ENCODE results near the gene URB2. TPM values are rescaled to one million over a fixed set of nuclear protein-coding genes. Genes with fewer than 3 reads are reported as not detected.

Gene URB2
- total RNA-seq, 1 donor from 2014 or later = 9.7 TPM

DNA sequence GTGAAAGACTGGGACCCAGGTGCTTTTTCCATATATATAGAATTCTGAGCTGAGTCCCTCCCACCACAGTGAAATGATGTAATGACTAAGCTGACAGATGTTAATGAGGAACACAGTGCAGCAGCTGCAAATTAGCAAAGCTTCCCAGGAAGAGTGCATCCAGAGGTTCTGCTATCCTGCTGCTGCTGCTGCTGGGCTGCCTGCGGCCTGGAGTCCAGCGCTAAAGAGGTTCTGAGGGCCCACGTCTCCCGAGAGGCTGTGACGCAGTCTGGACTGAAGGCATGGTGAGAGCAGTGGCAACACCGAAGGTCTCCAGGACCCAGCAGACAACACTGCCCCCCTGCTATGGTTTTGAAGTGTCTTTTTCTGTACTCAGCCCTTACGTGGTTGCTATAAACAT, 63.9 kb downstream of the URB2 start:
- no peaks in the 10 kb centered on the region for H3K79me2 ChIP-seq (ENCODE audit: insufficient read depth, low read length)
- Mint-ChIP-seq H3K36me3 (ENCODE audit: low read depth, unreplicated experiment) (peaks cover 6% of the 10 kb centered on the region), H3K4me1 (ENCODE audit: low read depth, unreplicated experiment) (peaks cover 33% of the 10 kb centered on the region), H3K27ac (ENCODE audit: unreplicated experiment) (no peak overlapping the region), H3K9me3 (ENCODE audit: unreplicated experiment) (peaks cover 19% of the 10 kb centered on the region), H3K27me3 (ENCODE audit: low read depth, unreplicated experiment) (no peaks in the 10 kb centered on the region), H3K4me3 (ENCODE audit: unreplicated experiment) (no peak overlapping the region)
- H3K27me3 ChIP-seq (ENCODE audit: insufficient read depth, low read length) = no peaks in the 10 kb centered on the region
- H3K36me3 ChIP-seq (ENCODE audit: insufficient read depth, low read length) = no peaks in the 10 kb centered on the region
- FAIRE-seq = no peak
- no peak overlapping the region for H3K27ac ChIP-seq (ENCODE audit: low read depth, low read length)
- no peak overlapping the region for H3K4me2 ChIP-seq (ENCODE audit: low read length)
- no peak for DNase-seq (ENCODE audit: low read depth)
- H3K9ac ChIP-seq (ENCODE audit: low read length) = no peak overlapping the region
- H2AFZ ChIP-seq (ENCODE audit: low read depth, low read length) = no peak overlapping the region
- H3K4me3 ChIP-seq (ENCODE audit: insufficient read depth, low read depth, low read length) = no peak overlapping the region
- no peaks in the 10 kb centered on the region for H3K9me3 ChIP-seq (ENCODE audit: insufficient read depth, low read depth, low read length)
- H4K20me1 ChIP-seq (ENCODE audit: insufficient read depth, low read length) = no peaks in the 10 kb centered on the region
- TF ChIP-seq, protein P1, sequence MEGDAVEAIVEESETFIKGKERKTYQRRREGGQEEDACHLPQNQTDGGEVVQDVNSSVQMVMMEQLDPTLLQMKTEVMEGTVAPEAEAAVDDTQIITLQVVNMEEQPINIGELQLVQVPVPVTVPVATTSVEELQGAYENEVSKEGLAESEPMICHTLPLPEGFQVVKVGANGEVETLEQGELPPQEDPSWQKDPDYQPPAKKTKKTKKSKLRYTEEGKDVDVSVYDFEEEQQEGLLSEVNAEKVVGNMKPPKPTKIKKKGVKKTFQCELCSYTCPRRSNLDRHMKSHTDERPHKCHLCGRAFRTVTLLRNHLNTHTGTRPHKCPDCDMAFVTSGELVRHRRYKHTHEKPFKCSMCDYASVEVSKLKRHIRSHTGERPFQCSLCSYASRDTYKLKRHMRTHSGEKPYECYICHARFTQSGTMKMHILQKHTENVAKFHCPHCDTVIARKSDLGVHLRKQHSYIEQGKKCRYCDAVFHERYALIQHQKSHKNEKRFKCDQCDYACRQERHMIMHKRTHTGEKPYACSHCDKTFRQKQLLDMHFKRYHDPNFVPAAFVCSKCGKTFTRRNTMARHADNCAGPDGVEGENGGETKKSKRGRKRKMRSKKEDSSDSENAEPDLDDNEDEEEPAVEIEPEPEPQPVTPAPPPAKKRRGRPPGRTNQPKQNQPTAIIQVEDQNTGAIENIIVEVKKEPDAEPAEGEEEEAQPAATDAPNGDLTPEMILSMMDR (IDR thresholded peaks at IDR 0.05; ENCODE audit: insufficient read depth, low read depth, low read length) = no peak
- H3K4me1 ChIP-seq (ENCODE audit: insufficient read depth, low read length) = peaks cover 17% of the 10 kb centered on the region

DNA sequence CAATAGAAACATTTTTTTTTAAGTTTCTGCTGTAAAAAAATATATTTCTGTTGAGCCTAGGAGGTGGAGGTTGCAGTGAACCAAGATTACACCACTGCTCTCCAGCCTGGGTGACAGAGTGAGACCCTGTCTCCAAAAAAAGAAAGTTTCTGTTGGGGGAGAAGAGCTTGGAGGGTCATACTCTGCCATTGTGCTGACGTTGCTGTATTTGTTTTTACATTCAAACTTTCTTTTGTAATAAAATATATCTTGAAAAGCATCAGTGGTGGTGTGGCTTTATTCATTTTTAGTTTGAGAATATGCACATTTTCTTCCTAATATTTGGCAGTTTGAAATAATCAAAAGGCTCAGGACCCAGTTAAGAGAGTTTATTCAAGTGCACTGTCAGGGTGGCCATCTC, 64.6 kb downstream of the URB2 start:
- H3K4me2 ChIP-seq (ENCODE audit: low read length) = no peak overlapping the region
- H3K4me1 ChIP-seq (ENCODE audit: insufficient read depth, low read length) = peaks cover 17% of the 10 kb centered on the region
- no peaks in the 10 kb centered on the region for H4K20me1 ChIP-seq (ENCODE audit: insufficient read depth, low read length)
- H3K27ac ChIP-seq (ENCODE audit: low read depth, low read length) = no peak overlapping the region
- DNase-seq (ENCODE audit: low read depth) = no peak
- H3K9ac ChIP-seq (ENCODE audit: low read length) = no peak overlapping the region
- Mint-ChIP-seq H3K4me3 (ENCODE audit: unreplicated experiment) (no peak overlapping the region), H3K27ac (ENCODE audit: unreplicated experiment) (no peak overlapping the region), H3K4me1 (ENCODE audit: low read depth, unreplicated experiment) (peaks cover 38% of the 10 kb centered on the region), H3K27me3 (ENCODE audit: low read depth, unreplicated experiment) (no peaks in the 10 kb centered on the region), H3K9me3 (ENCODE audit: unreplicated experiment) (peaks cover 13% of the 10 kb centered on the region), H3K36me3 (ENCODE audit: low read depth, unreplicated experiment) (peaks cover 4% of the 10 kb centered on the region)
- no peaks in the 10 kb centered on the region for H3K36me3 ChIP-seq (ENCODE audit: insufficient read depth, low read length)
- no peak for FAIRE-seq
- H3K9me3 ChIP-seq (ENCODE audit: insufficient read depth, low read depth, low read length) = no peaks in the 10 kb centered on the region
- TF ChIP-seq, protein P1 (IDR thresholded peaks at IDR 0.05; ENCODE audit: insufficient read depth, low read depth, low read length) = no peak
- no peak for TF ChIP-seq EZH2 (IDR thresholded peaks at IDR 0.05; ENCODE audit: insufficient read depth, low read length)
- no peak overlapping the region for H2AFZ ChIP-seq (ENCODE audit: low read depth, low read length)
- H3K79me2 ChIP-seq (ENCODE audit: insufficient read depth, low read length) = no peaks in the 10 kb centered on the region
- no peaks in the 10 kb centered on the region for H3K27me3 ChIP-seq (ENCODE audit: insufficient read depth, low read length)
- no peak overlapping the region for H3K4me3 ChIP-seq (ENCODE audit: insufficient read depth, low read depth, low read length)

DNA sequence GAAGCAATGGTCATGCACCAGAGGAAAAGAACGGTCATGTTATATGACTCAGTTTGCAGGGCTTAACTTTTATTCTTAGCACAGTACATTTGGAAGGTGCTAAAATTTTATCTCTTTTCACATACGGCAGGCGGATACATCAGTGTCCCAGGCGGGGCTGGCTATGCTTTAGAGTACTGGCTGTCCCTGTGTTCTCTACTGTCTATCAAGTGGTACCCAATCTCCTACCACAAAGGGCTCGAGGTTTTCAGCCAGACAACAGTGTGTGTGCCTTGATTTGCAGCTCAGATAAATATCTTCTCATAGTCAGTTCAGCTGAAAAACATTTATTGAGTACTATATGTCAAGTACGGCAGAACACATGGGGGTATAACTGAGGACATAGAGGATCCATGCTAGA, 65.3 kb downstream of the URB2 start:
- Mint-ChIP-seq H3K27me3 (ENCODE audit: low read depth, unreplicated experiment) (no peaks in the 10 kb centered on the region), H3K4me1 (ENCODE audit: low read depth, unreplicated experiment) (peaks cover 41% of the 10 kb centered on the region), H3K27ac (ENCODE audit: unreplicated experiment) (no peak overlapping the region), H3K9me3 (ENCODE audit: unreplicated experiment) (peaks cover 9% of the 10 kb centered on the region), H3K4me3 (ENCODE audit: unreplicated experiment) (no peak overlapping the region), H3K36me3 (ENCODE audit: low read depth, unreplicated experiment) (peaks cover 4% of the 10 kb centered on the region)
- Histone ChIP-seq H3K9me3 (ENCODE audit: insufficient read depth, low read depth, low read length) (no peaks in the 10 kb centered on the region), H3K4me3 (ENCODE audit: insufficient read depth, low read depth, low read length) (no peak overlapping the region), H3K9ac (ENCODE audit: low read length) (no peak overlapping the region), H3K4me1 (ENCODE audit: insufficient read depth, low read length) (peaks cover 17% of the 10 kb centered on the region), H3K4me2 (ENCODE audit: low read length) (no peak overlapping the region), H3K27ac (ENCODE audit: low read depth, low read length) (no peak overlapping the region), H3K79me2 (ENCODE audit: insufficient read depth, low read length) (no peaks in the 10 kb centered on the region), H2AFZ (ENCODE audit: low read depth, low read length) (no peak overlapping the region), H4K20me1 (ENCODE audit: insufficient read depth, low read length) (no peaks in the 10 kb centered on the region), H3K36me3 (ENCODE audit: insufficient read depth, low read length) (no peaks in the 10 kb centered on the region), H3K27me3 (ENCODE audit: insufficient read depth, low read length) (no peaks in the 10 kb centered on the region)
- DNase-seq (ENCODE audit: low read depth) (no peak), FAIRE-seq (no peak)
- TF ChIP-seq, protein P1 (IDR thresholded peaks at IDR 0.05; ENCODE audit: insufficient read depth, low read depth, low read length) = no peak
- no peak for TF ChIP-seq EZH2 (IDR thresholded peaks at IDR 0.05; ENCODE audit: insufficient read depth, low read length)
